ENCODE measurements around the gene ACAD11.

- TF ChIP-seq ZZZ3 (IDR thresholded peaks at IDR 0.05) (no peak), SMAD1 (IDR thresholded peaks at IDR 0.05; ENCODE audit: low read depth, low read length, partially characterized antibody) (no peak), CTCF (IDR thresholded peaks at IDR 0.05 in 2 of 3, conservative IDR thresholded peaks at IDR 0.05 in 1 of 3; ENCODE audit: insufficient read depth in 2 of 3, low read depth in 1 of 3, low read length in 3 of 3) (no peak), SNRNP70 (optimal IDR thresholded peaks at IDR 0.05; ENCODE audit: low read depth, low read length) (no peak), ZSCAN29 (IDR thresholded peaks at IDR 0.05) (no peak), TCFL5 (CRISPR knock-in tag; conservative IDR thresholded peaks at IDR 0.05) (no peak), HMG20A (CRISPR knock-in tag; conservative IDR thresholded peaks at IDR 0.05) (no peak), IRF2 (CRISPR knock-in tag; IDR thresholded peaks at IDR 0.05) (no peak), POLR2AphosphoS5 (IDR thresholded peaks at IDR 0.05; ENCODE audit: control insufficient read depth, insufficient read depth, low read depth, low read length) (no peak), ZNF431 (CRISPR knock-in tag; IDR thresholded peaks at IDR 0.05) (no peak), CGGBP1 (CRISPR knock-in tag; IDR thresholded peaks at IDR 0.05) (no peak), ZFP91 (CRISPR knock-in tag; IDR thresholded peaks at IDR 0.05) (no peak), TAF7 (tag; IDR thresholded peaks at IDR 0.05) (no peak), CREB3 (tag; conservative IDR thresholded peaks at IDR 0.05; ENCODE audit: low read depth) (no peak)
These were observed 137.3 kb downstream of the ACAD11 start for GRCh38 chr3:132522353-132522752.
